Transverse colon (tissue), 4 donors: ENCODE results near the gene KIF5B. TPM values are rescaled to one million over a fixed set of nuclear protein-coding genes. Genes with fewer than 3 reads are reported as not detected.

Experiments used
- DNase-seq: peaks from one replicate; pipeline ENCODE4 v3.0.0-alpha.2; 2019
- H3K27ac ChIP-seq, 4 donors: fragments of 200-600 bp; sonication (generic); 2 replicates each; pipeline ENCODE4 v1.5.1; 2016 to 2018; ENCODE audit warnings: inconsistent platforms in 4 of 4
- H3K27me3 ChIP-seq: fragments of 200-600 bp; sonication (generic); 2 replicates; pipeline ENCODE4 v1.5.1; 2017; ENCODE audit warnings: inconsistent platforms
- H3K36me3 ChIP-seq, 4 donors: fragments of 200-600 bp; sonication (generic); 2 replicates each; pipeline ENCODE4 v1.5.1; 2017 to 2019; ENCODE audit warnings: inconsistent platforms in 4 of 4
- H3K4me1 ChIP-seq, 4 donors: fragments of 200-600 bp; sonication (generic); 2 replicates each; pipeline ENCODE4 v1.5.1; 2017 to 2020; ENCODE audit warnings: inconsistent platforms in 4 of 4
- H3K4me3 ChIP-seq, 4 donors: fragments of 200-600 bp; sonication (generic); 1 replicate in 1 of 4; 2 replicates in 3 of 4; pipeline versions ENCODE4 v1.5.1 to v1.6.1; 2017 to 2019; ENCODE audit warnings: inconsistent platforms in 4 of 4
- H3K9me3 ChIP-seq, 2 donors: fragments of 200-600 bp; sonication (generic); 2 replicates each; pipeline ENCODE4 v1.5.1; 2017 to 2019; ENCODE audit warnings: inconsistent platforms in 2 of 2
- CTCF ChIP-seq, 5 experiments: fragments of 200-600 bp in 3 of 5; fragments of 450-650 bp in 2 of 5; sonication (generic) in 3 of 5; IDR thresholded peaks; 1 replicate in 2 of 5; 2 replicates in 3 of 5; pipeline ENCODE4 v1.5.1; 2016 to 2017; ENCODE audit warnings: antibody characterized with exemption in 5 of 5, inconsistent platforms in 3 of 5, mild to moderate bottlenecking in 2 of 5, moderate library complexity in 1 of 5
- EP300 ChIP-seq: sonication (generic); formaldehyde crosslinking; IDR thresholded peaks from one replicate; pipeline ENCODE4 v1.6.1; 2017; ENCODE audit warnings: antibody characterized with exemption, low read depth
- POLR2A ChIP-seq: fragments of 450-650 bp; IDR thresholded peaks from one replicate; pipeline ENCODE4 v1.6.1; 2016; ENCODE audit warnings: antibody characterized with exemption, mild to moderate bottlenecking, moderate library complexity
- POLR2AphosphoS5 ChIP-seq, 3 donors: sonication (generic); formaldehyde crosslinking; IDR thresholded peaks; one replicate each; pipeline ENCODE4 v1.6.1; 2016; ENCODE audit warnings: antibody characterized with exemption in 3 of 3
- WGBS, 2 donors: methylation state at CpG; one replicate each; pipeline ENCODE4 v1.1.5; 2018; ENCODE audit warnings: low coverage in 1 of 2; 5-methylcytosine and 5-hydroxymethylcytosine counted together
- in situ Hi-C, 4 donors: fragments of 200-750 bp; cut with MboI; loops; one replicate each; pipeline versions ENCODE4 v1.15.0 to v1.15.1; 2017; ENCODE audit warnings: low sequenced_read_pairs in 3 of 4, low pct_ligation_motif_present in 1 of 4, low pct_unique_long_range_greater_than_20kb in 1 of 4
- intact Hi-C: fragments of 100-400 bp; cut with DNase I; formaldehyde crosslinking; loops from one replicate; pipeline ENCODE4 v1.15.1; 2023; ENCODE audit warnings: low total_unique reads
- total RNA-seq, 4 donors: library from RNA; depleted of rRNA; stranded (reverse); fragments of >200 nt; gene quantifications; one replicate each; pipeline ENCODE4 v1.1.0, GENCODE V29; 2016

KIF5B gene
- total RNA-seq, 4 donors from 2014 or later: 77.1 to 166 (median 135) TPM

- no peaks in the 10 kb centered on the region for H3K27me3 ChIP-seq
- no peaks in the 10 kb centered on the region for H3K4me1 ChIP-seq
- no peak for DNase-seq
- peaks cover 0 to 90% (median 45%) of the 10 kb centered on the region in 4 donors for H3K36me3 ChIP-seq
- H3K9me3 ChIP-seq: no peaks in the 10 kb centered on the region
- H3K4me3 ChIP-seq: no peak overlapping the region
- in situ Hi-C loops: loop anchor here in 1 of 4 donors (25.0 kb wide), 1 partner anchor 153 kb away; no protein-coding TSS in a partner anchor
- intact Hi-C loops: no loop called here
- H3K27ac ChIP-seq: no peak overlapping the region
- TF ChIP-seq POLR2A (no peak), POLR2AphosphoS5 (IDR thresholded peaks at IDR 0.05) (no peak), EP300 (no peak), CTCF (IDR thresholded peaks at IDR 0.05) (no peak)
- WGBS, 2 donors: 83 to 84% methylated on average over 5 of the region's 5 CpGs
Observed at GRCh38 chr10:32015386-32015785, 40.8 kb downstream of the KIF5B start.

GRCh38 chr10:32007026-32007425 is 49.2 kb downstream of the KIF5B start:
- peaks cover 0 to 4% (median 0%) of the 10 kb centered on the region in 4 donors for H3K4me1 ChIP-seq
- TF ChIP-seq CTCF (IDR thresholded peaks at IDR 0.05) (no peak), EP300 (no peak), POLR2AphosphoS5 (IDR thresholded peaks at IDR 0.05) (no peak), POLR2A (no peak)
- in situ Hi-C loops (loop anchor here in 1 of 4 donors (25.0 kb wide), 1 partner anchor 145 kb away; no protein-coding TSS in a partner anchor), intact Hi-C loops (no loop called here)
- H3K4me3 ChIP-seq: no peak overlapping the region
- 39 to 42% methylated on average over 2 of the region's 2 CpGs for WGBS, 2 donors
- no peaks in the 10 kb centered on the region for H3K9me3 ChIP-seq
- H3K27me3 ChIP-seq: no peaks in the 10 kb centered on the region
- DNase-seq: no peak
- peaks cover 0 to 33% (median 13%) of the 10 kb centered on the region in 4 donors for H3K36me3 ChIP-seq
- no peak overlapping the region for H3K27ac ChIP-seq

- WGBS, 2 donors: 59 to 73% methylated on average over 2 to 4 of the region's 4 CpGs
- TF ChIP-seq POLR2A (peak; percentile 13), POLR2AphosphoS5 (IDR thresholded peaks at IDR 0.05) (peak in 1 of 3 donors; percentile 55), EP300 (no peak), CTCF (IDR thresholded peaks at IDR 0.05) (peak; percentile 35 to 47 (median 46))
- Histone ChIP-seq H3K4me3 (no peak overlapping the region), H3K4me1 (peaks cover 0 to 4% (median 0%) of the 10 kb centered on the region in 4 donors), H3K27ac (no peak overlapping the region), H3K27me3 (no peaks in the 10 kb centered on the region), H3K9me3 (no peaks in the 10 kb centered on the region), H3K36me3 (peaks cover 0 to 15% (median 6%) of the 10 kb centered on the region in 4 donors)
- DNase-seq: peak; percentile 27
- in situ Hi-C loops: loop anchor here in 1 of 4 donors (25.0 kb wide), 1 partner anchor 143 kb away; no protein-coding TSS in a partner anchor
- intact Hi-C loops: no loop called here
Observed at GRCh38 chr10:32005050-32005449, 51.2 kb downstream of the KIF5B start.

- TF ChIP-seq POLR2A (no peak), POLR2AphosphoS5 (IDR thresholded peaks at IDR 0.05) (peak in 1 of 3 donors; percentile 25)
- WGBS, 2 donors: 38 to 67% methylated on average over 1 to 3 of the region's 3 CpGs
- Histone ChIP-seq H3K27me3 (no peaks in the 10 kb centered on the region), H3K4me3 (no peak overlapping the region), H3K27ac (peak overlapping the region in 1 of 4 donors; percentile 1), H3K9me3 (no peaks in the 10 kb centered on the region), H3K36me3 (peaks cover 0 to 7% (median 3%) of the 10 kb centered on the region in 4 donors), H3K4me1 (peaks cover 0 to 4% (median 0%) of the 10 kb centered on the region in 4 donors)
- in situ Hi-C loops (loop anchor here in 1 of 4 donors (25.0 kb wide), 1 partner anchor 142 kb away; no protein-coding TSS in a partner anchor), intact Hi-C loops (no loop called here)
- peak; percentile 11 for DNase-seq
Observed at GRCh38 chr10:32004161-32004591, 52.0 kb downstream of the KIF5B start.
